Liver (tissue), 9 donors: ENCODE results near the gene TSKS. TPM values are rescaled to one million over a fixed set of nuclear protein-coding genes. Genes with fewer than 3 reads are reported as not detected.

Experiments used
- DNase-seq: peaks from one replicate; pipeline ENCODE4 v3.0.0-alpha.2; 2017; ENCODE audit warnings: low spot score
- H3K27ac ChIP-seq, 2 donors: one replicate each; pipeline ENCODE4 v1.7.0; 2013; ENCODE audit warnings: inconsistent platforms in 2 of 2, low read length in 2 of 2, control low read depth in 1 of 2, low read depth in 1 of 2, mild to moderate bottlenecking in 1 of 2
- H3K27me3 ChIP-seq, 4 donors: one replicate each; pipeline versions ENCODE4 v1.6.1 to v1.7.0; 2013; ENCODE audit warnings: low read length in 3 of 4, inconsistent platforms in 1 of 4, mild to moderate bottlenecking in 1 of 4, moderate library complexity in 1 of 4; ENCODE audit not compliant: control insufficient read depth in 4 of 4, insufficient read depth in 4 of 4
- H3K36me3 ChIP-seq, 4 donors: one replicate each; pipeline versions ENCODE4 v1.6.1 to v1.7.0; 2013; ENCODE audit warnings: low read length in 3 of 4, mild to moderate bottlenecking in 3 of 4, low read depth in 1 of 4, moderate library complexity in 1 of 4; ENCODE audit not compliant: control insufficient read depth in 4 of 4, insufficient read depth in 3 of 4
- H3K4me1 ChIP-seq, 4 donors: one replicate each; pipeline versions ENCODE4 v1.6.1 to v1.7.0; 2013; ENCODE audit warnings: low read length in 3 of 4, mild to moderate bottlenecking in 3 of 4, moderate library complexity in 1 of 4; ENCODE audit not compliant: control insufficient read depth in 4 of 4, insufficient read depth in 4 of 4
- H3K4me3 ChIP-seq, 3 donors: one replicate each; pipeline versions ENCODE4 v1.6.1 to v1.7.0; 2013; ENCODE audit warnings: low read length in 3 of 3, control low read depth in 1 of 3, low read depth in 1 of 3, mild to moderate bottlenecking in 1 of 3
- H3K9ac ChIP-seq, 2 donors: one replicate each; pipeline ENCODE4 v1.7.0; 2013; ENCODE audit warnings: low read length in 2 of 2, mild to moderate bottlenecking in 2 of 2, moderate library complexity in 2 of 2, control low read depth in 1 of 2, low read depth in 1 of 2
- H3K9me3 ChIP-seq, 4 donors: one replicate each; pipeline versions ENCODE4 v1.6.1 to v1.7.0; 2013; ENCODE audit warnings: low read length in 3 of 4; ENCODE audit not compliant: control insufficient read depth in 4 of 4
- CTCF ChIP-seq: fragments of 150-350 bp; IDR thresholded peaks from 2 replicates; pipeline ENCODE4 v1.5.1; 2017; ENCODE audit warnings: improper control_type of control experiment, low read depth, low read length; ENCODE audit not compliant: missing input control
- EGR1 ChIP-seq, 2 donors: IDR thresholded peaks; 2 replicates each; pipeline ENCODE4 v1.6.1; 2016 to 2018; ENCODE audit warnings: antibody characterized with exemption in 2 of 2, low read depth in 2 of 2
- FOXA1 ChIP-seq: IDR thresholded peaks from 2 replicates; pipeline ENCODE4 v1.6.1; 2016; ENCODE audit warnings: antibody characterized with exemption
- FOXA2 ChIP-seq: IDR thresholded peaks from 2 replicates; pipeline ENCODE4 v1.6.1; 2016; ENCODE audit warnings: antibody characterized with exemption
- GABPA ChIP-seq, 2 donors: IDR thresholded peaks in 1 of 2; conservative IDR thresholded peaks in 1 of 2; 2 replicates each; pipeline ENCODE4 v1.6.1; 2016; ENCODE audit warnings: antibody characterized with exemption in 2 of 2, mild to moderate bottlenecking in 1 of 2, moderate library complexity in 1 of 2
- HNF4A ChIP-seq, 2 donors: conservative IDR thresholded peaks; 2 replicates each; pipeline ENCODE4 v1.6.1; 2016; ENCODE audit warnings: antibody characterized with exemption in 2 of 2, mild to moderate bottlenecking in 2 of 2
- HNF4G ChIP-seq: IDR thresholded peaks from 2 replicates; pipeline ENCODE4 v1.6.1; 2016; ENCODE audit warnings: antibody characterized with exemption
- JUND ChIP-seq, 2 donors: IDR thresholded peaks; 2 replicates each; pipeline ENCODE4 v1.6.1; 2016; ENCODE audit warnings: antibody characterized with exemption in 2 of 2
- NR2F2 ChIP-seq: IDR thresholded peaks from 2 replicates; pipeline ENCODE4 v1.6.1; 2016; ENCODE audit warnings: antibody characterized with exemption
- RAD21 ChIP-seq, 2 donors: IDR thresholded peaks; 2 replicates each; pipeline ENCODE4 v1.6.1; 2016; ENCODE audit warnings: antibody characterized with exemption in 2 of 2, mild to moderate bottlenecking in 2 of 2
- REST ChIP-seq: IDR thresholded peaks from 2 replicates; pipeline ENCODE4 v1.6.1; 2016; ENCODE audit warnings: antibody characterized with exemption, mild to moderate bottlenecking
- RXRA ChIP-seq, 2 donors: IDR thresholded peaks; 2 replicates each; pipeline ENCODE4 v1.6.1; 2017 to 2018; ENCODE audit warnings: antibody characterized with exemption in 2 of 2, mild to moderate bottlenecking in 1 of 2
- SP1 ChIP-seq: IDR thresholded peaks from 2 replicates; pipeline ENCODE4 v1.6.1; 2018; ENCODE audit warnings: antibody characterized with exemption, mild to moderate bottlenecking
- TAF1 ChIP-seq: conservative IDR thresholded peaks from 2 replicates; pipeline ENCODE4 v1.6.1; 2016; ENCODE audit warnings: antibody characterized with exemption, mild to moderate bottlenecking
- YY1 ChIP-seq: IDR thresholded peaks from 2 replicates; pipeline ENCODE4 v1.6.1; 2016; ENCODE audit warnings: antibody characterized with exemption, mild to moderate bottlenecking
- whole genome bisulfite sequencing: extraction: QIAGEN DNeasy Blood & Tissue Kit; methylation state at CpG from one replicate; pipeline ENCODE4 v1.1.7; 2013; 5-methylcytosine and 5-hydroxymethylcytosine counted together
- polyA plus RNA-seq, 2 donors: library from polyadenylated mRNA; stranded (reverse) in 1 of 2; unstranded in 1 of 2; fragments of 200-250 nt in 1 of 2; fragments of >200 nt in 1 of 2; fragmentation: Nextera tagmentation in 1 of 2; extraction: Ambion mirVana in 1 of 2; gene quantifications; one replicate each; pipeline versions ENCODE4 v1.2.1 to v1.2.3, GENCODE V29; 2013 to 2015
- total RNA-seq, 2 donors: library from RNA; depleted of rRNA; stranded (reverse); fragments of >200 nt; gene quantifications; one replicate each; pipeline ENCODE4 v1.2.3, GENCODE V29; 2014
- TF ChIP-seq, protein P1 (sequence below): IDR thresholded peaks from 2 replicates; pipeline ENCODE4 v1.6.1; 2016; ENCODE audit warnings: antibody characterized with exemption
- TF ChIP-seq, protein P2 (sequence below): IDR thresholded peaks from 2 replicates; pipeline ENCODE4 v1.6.1; 2016; ENCODE audit warnings: antibody characterized with exemption
- TF ChIP-seq, protein P3 (sequence below): IDR thresholded peaks from 2 replicates; pipeline ENCODE4 v1.6.1; 2016; ENCODE audit warnings: antibody characterized with exemption
- donor health status: healthy.
- donor health status: healthy.
- donor health status: healthy.
- donor health status: healthy.
- donor health status: healthy.

Gene TSKS
- total and polyA plus RNA-seq, 4 donors: 0.07 to 0.61 (median 0.08) TPM; not detected in 1

GRCh38 chr19:49775742-49776370 is 12.8 kb upstream of the TSKS start:
- TF ChIP-seq GABPA (IDR thresholded peaks at IDR 0.05 in 1 of 2, conservative IDR thresholded peaks at IDR 0.05 in 1 of 2) (no peak), SP1 (no peak), HNF4G (no peak), REST (no peak), RAD21 (IDR thresholded peaks at IDR 0.05) (no peak), TAF1 (no peak), NR2F2 (no peak), YY1 (no peak), JUND (IDR thresholded peaks at IDR 0.05) (no peak), FOXA2 (no peak), RXRA (IDR thresholded peaks at IDR 0.05) (no peak), FOXA1 (no peak), EGR1 (IDR thresholded peaks at IDR 0.05; ENCODE audit: low read depth in 2 of 2) (no peak), CTCF (no peak)
- TF ChIP-seq, protein P1, sequence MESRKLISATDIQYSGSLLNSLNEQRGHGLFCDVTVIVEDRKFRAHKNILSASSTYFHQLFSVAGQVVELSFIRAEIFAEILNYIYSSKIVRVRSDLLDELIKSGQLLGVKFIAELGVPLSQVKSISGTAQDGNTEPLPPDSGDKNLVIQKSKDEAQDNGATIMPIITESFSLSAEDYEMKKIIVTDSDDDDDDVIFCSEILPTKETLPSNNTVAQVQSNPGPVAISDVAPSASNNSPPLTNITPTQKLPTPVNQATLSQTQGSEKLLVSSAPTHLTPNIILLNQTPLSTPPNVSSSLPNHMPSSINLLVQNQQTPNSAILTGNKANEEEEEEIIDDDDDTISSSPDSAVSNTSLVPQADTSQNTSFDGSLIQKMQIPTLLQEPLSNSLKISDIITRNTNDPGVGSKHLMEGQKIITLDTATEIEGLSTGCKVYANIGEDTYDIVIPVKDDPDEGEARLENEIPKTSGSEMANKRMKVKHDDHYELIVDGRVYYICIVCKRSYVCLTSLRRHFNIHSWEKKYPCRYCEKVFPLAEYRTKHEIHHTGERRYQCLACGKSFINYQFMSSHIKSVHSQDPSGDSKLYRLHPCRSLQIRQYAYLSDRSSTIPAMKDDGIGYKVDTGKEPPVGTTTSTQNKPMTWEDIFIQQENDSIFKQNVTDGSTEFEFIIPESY: no peak
- TF ChIP-seq, protein P2, sequence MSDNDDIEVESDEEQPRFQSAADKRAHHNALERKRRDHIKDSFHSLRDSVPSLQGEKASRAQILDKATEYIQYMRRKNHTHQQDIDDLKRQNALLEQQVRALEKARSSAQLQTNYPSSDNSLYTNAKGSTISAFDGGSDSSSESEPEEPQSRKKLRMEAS: no peak
- Histone ChIP-seq H3K36me3 (peaks cover 0 to 3% (median 0%) of the 10 kb centered on the region in 4 donors), H3K9ac (no peak overlapping the region), H3K9me3 (no peaks in the 10 kb centered on the region), H3K27ac (no peak overlapping the region), H3K4me3 (no peak overlapping the region), H3K4me1 (peaks cover 0 to 6% (median 2%) of the 10 kb centered on the region in 4 donors), H3K27me3 (no peaks in the 10 kb centered on the region)
- WGBS: 96% methylated on average over 20 of the region's 20 CpGs
- DNase-seq: peak; percentile 80

DNA sequence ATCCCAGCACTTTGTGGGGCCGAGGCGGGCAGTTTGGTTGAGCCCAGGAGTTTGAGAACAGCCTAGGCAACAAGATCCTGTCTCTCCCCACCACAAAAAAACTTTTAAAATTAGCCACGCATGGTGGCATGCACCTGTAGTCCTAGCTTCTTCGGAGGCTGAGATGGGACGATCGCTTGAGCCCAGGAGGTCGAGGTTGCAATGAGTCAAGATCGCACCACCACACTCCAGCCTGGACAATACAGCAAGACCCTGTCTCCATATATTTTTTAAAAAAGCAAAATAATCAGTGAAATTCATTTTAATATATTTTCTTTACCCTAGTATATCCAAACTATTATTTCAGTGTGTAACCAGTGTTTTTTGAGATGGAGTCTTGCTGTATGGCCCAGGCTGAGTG is 11.9 kb upstream of the TSKS start:
- no peak overlapping the region for H3K4me3 ChIP-seq
- no peak for DNase-seq
- no peak overlapping the region for H3K9ac ChIP-seq
- H3K4me1 ChIP-seq: peaks cover 0 to 6% (median 2%) of the 10 kb centered on the region in 4 donors
- H3K36me3 ChIP-seq: peaks cover 0 to 3% (median 0%) of the 10 kb centered on the region in 4 donors
- no peaks in the 10 kb centered on the region for H3K9me3 ChIP-seq
- H3K27ac ChIP-seq: no peak overlapping the region
- H3K27me3 ChIP-seq: no peaks in the 10 kb centered on the region
- WGBS: 96% methylated on average over 8 of the region's 8 CpGs
- no peak for TF ChIP-seq RXRA (IDR thresholded peaks at IDR 0.05)
- TF ChIP-seq HNF4A (conservative IDR thresholded peaks at IDR 0.05): no peak
- no peak for TF ChIP-seq JUND (IDR thresholded peaks at IDR 0.05)
- TF ChIP-seq TAF1: no peak
- TF ChIP-seq, protein P1: no peak
- no peak for TF ChIP-seq FOXA1
- no peak for TF ChIP-seq YY1
- no peak for TF ChIP-seq REST
- TF ChIP-seq, protein P3, sequence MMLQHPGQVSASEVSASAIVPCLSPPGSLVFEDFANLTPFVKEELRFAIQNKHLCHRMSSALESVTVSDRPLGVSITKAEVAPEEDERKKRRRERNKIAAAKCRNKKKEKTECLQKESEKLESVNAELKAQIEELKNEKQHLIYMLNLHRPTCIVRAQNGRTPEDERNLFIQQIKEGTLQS: no peak
- TF ChIP-seq GABPA (IDR thresholded peaks at IDR 0.05 in 1 of 2, conservative IDR thresholded peaks at IDR 0.05 in 1 of 2): no peak
- no peak for TF ChIP-seq NR2F2
- no peak for TF ChIP-seq HNF4G
